Stimulated activated CD8-positive, alpha-beta memory T cell treated with anti-CD3 and anti-CD28 coated beads, Interleukin-12 subunit alpha, Interleukin-12 subunit beta, amount 100 ng/mL, for 24 hours (primary cell): ENCODE data around the gene CDC37.
"Not testable (repeated sequence)": the region's sequence is repeated elsewhere in the genome, so short reads cannot be mapped to it uniquely, and the experiment has no call there.

Experiments used
- DNase-seq: peaks from one replicate; pipeline ENCODE4 v3.0.0-alpha.2; 2020; ENCODE audit errors: extremely low read depth

Gene CDC37

DNA sequence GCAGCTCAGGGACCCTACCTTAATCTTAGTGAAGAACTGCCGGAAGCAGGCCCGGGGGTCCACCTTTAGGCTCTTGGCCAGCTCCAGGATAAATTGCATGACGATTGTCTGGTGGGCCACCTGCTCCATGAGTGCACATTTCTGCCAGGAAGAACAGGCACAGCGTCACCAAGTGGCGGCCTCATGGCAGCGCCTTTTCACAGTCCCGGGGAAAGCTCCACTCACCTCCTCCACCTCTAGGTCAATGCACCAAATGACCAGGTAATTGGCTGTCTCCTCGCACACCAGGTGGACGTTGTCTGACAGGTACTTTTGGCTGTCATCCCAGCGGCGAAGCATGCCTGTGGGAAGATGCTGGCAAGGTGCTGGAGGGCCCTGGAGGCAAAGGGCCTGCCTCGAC, 8.3 kb downstream of the CDC37 start:
- DNase-seq, result no peak

DNA sequence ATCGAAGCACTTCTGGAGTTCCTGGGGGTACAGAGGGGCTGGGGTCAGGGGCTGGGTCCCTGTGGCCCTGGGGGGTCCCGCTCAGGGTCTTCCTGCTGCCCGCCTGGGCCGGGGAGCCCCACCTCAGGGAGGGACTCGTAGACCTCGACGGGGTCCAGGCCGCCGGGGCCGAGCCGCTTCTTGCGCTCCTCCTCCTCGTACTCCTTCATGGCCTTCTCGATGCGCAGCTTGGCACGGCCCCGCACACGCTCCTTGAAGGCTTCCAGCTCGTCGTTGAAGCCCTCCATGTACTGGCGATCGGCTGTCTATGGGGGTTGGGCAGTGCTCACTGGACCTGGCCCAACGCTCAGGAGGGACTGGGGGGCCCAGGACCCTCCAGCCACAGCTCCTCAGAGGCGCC, 10.2 kb downstream of the CDC37 start:
- no peak for DNase-seq

DNA sequence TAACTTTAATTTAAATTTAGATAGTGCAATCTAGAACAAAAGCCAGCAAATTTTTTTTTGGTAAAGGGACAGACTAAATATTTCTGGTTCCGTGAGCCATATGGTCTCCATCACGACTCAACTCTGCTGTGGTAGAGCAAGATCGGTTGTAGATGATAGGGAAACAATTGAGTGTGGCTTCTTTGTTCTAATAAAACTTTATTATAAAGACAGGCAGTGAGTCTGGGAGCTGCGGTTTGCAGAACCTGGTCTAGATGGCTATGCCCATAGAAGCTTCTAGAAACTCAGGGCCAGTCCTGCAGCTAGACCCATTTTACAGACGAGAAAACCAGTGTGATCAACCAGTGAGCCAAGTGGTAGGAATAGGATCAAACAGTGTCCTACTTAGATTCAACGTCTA, 11.2 kb downstream of the CDC37 start:
- no peak for DNase-seq

DNA sequence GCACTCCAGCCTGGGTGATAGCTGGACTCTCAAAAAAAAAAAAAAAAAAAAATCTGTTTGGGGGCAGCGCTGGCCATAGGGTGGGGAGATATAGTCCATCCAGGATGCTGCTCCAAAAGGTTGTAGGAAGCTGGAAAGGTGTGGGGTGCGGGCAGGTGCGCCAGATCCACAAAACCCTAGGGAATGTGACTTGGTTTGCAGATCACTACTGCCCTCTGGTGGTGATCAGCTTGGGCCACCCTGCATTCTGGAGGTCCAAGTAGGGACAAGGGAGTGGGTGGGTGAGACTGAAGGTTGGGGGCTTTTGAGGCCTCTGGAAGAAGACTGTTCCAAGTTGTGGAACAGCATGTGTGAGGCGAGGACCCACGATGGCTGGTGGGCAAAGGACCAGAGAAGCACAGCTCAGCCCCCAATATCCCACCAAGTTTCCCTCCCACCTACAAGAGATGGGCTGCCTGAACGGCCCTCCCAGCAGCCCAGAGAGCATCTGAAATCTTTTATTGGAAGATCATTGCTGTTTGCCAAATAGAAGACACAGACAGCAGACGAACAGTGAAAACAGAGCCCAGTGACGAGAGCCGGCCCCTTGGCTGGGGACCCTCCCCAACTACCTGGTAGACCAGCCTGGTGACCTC, 12.6 kb downstream of the CDC37 start:
- no peak for DNase-seq

DNA sequence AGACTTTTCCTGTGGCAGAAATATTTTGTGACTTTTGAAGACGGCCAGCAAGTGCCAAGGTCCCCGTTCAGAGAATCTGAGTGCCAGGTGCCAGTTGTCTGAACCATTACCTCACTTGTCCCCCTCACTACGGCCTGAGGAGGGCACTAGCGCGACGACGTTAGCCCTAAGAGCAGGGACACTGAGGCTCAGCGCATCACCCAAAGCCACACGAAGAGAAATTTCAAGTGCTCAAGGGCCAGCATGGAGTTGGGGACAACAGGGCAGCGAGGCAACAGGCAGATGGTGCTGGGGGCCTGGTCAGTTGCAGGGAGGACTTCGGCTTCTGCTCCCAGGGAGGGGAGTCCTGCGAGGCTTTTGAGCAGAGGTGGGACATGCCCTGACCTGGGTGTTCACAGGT, 13.5 kb downstream of the CDC37 start:
- no peak for DNase-seq

DNA sequence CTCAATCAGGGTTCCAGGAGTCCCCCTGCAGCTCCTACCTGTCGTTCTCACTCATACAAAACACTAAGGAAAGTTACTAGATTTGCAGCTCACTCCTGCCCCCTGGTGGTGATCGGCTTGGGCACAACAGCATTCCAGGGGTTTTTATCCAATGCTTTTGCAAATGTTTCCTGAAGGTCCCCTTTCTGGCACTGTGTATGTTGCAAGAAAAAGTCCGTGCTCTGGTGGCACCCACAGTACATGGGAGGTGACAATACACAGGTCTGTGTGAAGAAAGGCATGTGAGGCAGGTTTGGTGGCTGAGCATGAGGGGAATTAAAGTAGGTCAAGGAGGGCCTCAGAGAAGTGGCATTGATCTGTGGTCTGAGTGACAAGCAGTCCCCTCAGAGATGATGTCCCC, 14.4 kb downstream of the CDC37 start:
- peak; percentile 46 for DNase-seq

DNA sequence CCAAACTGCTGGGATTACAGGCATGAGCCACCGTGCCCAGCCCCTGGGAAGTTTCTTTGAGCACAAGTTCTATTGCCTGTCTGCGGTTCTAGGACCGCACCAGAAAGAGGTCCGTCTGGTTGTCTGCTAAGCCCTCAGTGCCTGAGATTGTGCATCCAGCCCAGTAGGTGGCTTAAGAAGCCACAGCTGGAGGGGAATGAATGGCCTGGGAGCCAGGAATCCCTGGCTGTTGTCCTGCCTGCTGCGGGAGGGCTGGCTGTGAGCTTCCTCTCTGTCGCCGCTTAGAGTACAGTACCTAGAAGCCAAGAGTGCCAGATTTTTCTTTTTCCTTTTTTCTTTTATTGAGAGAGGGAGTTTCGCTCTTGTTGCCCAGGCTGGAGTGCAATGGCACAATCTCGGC, 18.8 kb downstream of the CDC37 start:
- DNase-seq, result no peak

DNA sequence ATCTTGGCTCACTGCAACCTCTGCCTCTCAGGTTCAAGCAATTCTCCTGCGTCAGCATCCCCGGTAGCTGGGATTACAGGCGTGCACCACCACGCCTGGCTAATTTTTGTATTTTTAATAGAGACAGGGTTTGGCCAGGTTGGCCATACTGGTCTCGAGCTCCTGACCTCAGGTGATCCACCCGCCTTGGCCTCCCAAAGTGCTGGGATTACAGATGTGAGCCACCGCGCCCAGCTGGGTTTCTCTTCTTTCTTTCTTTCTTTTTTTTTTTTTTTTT, 20.2 kb downstream of the CDC37 start:
- DNase-seq, result not testable (repeated sequence)

DNA sequence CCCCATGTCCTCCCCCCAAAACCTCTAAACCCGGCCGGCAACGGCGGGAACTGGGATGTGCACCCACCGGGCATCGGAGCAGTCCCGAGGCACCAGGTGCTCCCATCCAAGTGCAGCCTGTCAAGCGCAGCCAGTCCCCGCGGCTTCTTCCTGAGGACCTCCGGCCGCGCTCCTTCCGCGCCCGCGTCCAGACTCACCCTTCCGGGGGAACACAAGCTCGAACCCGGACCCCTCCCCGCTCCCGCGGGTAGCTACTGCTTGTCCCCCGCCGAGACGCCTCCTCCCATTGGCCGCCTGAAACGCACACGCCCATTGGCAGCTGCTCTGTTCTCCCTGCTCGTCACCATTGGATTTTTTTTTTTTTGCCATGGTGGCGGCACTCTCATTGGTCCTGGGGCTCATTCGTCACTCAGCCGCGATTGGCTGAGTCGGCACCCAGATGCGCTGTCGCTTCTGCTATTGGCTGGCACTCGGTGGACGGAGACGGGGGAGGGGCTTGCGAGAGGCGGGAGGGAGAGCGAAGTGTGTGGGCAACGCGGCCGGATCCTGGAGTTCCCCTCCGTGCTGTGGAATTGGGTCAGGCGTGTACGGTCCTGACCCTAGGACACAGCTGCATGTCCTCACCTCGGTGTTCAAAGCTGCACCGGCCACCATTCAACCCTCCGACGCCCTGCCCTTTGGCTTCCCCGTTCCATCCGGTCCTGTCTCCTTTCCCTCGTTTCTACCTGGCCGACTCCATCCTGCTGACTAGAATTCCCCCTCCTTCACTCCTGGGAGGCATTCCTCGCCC, 22.8 kb downstream of the CDC37 start, which contains the start of gene TYK2:
TYK2 (minus strand) TSS at position 260 of the 790 bp plus-strand sequence. CDS start 2,166 bp downstream, outside the sequence.
- DNase-seq, result peak; percentile 83

DNA sequence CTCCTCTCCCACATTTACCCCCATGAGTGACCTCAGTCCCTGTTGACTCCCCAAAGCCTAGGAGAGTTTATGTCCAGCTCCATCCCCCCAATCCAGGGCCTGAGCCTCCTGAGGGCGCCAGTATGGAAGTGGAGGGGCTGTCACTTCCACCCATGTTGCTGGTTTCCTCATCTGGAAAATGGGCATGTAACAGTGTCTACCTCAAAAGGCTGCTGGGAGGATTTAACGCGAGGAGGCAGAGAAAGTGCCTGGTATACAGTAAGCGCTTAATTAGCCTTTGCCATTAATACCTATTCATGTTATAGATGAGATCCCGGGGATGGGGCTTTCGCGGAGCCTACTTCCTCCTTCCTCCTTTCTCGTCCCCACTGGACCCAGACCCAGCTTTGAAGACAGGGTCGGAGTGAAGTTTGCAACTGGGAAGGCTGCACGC, 23.4 kb downstream of the CDC37 start:
- DNase-seq, result no peak

DNA sequence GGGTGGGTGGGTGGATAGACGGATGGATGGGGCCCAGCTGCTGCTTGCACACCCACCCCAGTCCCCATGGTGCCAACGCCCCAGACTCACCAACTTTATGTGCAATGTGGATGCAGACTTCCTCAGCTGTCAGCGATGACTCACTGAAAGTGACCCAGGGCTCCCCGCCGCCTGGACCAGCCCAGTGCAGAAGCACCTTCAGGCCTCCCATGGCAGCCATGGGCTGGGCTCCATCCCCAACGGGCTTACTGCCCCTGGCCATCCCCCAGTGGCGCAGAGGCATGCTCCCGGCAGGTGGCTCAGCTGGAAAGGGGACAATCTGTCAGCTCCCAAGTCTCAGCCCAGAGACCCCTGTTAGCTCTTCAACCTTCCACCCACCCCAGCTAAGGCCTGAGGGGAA, 25.2 kb downstream of the CDC37 start:
- no peak for DNase-seq

DNA sequence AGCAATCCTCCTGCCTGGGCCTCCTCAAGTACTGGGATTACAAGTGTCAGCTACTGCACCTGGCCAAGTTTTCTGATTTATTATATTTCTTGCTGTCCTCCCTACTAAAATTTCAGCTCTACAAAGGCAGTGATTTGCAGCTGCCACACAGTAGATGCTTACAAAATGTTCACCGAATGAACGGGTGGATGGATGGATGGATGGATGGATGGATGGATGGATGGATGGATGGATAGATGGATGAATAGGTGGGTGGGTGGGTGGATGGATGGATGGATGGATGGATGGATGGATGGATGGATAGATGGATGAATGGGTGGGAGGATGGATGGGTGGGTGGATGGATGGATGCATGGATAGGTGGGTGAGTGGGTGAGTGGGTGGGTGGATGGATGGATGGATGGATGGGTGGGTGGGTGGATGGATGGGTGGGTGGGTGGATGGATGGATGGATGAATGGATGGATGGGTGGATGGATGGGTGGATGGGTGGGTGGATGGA, 26.2 kb downstream of the CDC37 start:
- DNase-seq, result not testable (repeated sequence)

DNA sequence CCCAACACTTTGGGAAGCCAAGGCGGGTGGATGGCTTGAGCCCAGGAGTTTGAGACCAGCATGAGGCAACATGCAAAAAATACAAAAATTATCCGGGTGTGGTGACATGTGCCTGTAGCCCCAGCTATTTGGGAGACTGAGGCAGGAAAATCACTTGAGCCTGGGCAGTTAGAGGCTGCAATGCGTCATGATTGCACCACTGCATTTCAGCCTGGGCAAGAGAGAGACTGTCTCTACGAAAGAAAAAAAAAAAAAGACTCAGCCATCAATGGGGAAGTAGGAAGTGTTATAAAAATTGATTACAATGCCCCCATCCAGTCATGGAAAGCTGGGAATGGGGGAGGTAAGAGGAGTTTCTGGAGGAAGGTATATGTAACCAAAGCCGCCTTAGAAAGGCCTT, 28.4 kb downstream of the CDC37 start:
- DNase-seq, result no peak

DNA sequence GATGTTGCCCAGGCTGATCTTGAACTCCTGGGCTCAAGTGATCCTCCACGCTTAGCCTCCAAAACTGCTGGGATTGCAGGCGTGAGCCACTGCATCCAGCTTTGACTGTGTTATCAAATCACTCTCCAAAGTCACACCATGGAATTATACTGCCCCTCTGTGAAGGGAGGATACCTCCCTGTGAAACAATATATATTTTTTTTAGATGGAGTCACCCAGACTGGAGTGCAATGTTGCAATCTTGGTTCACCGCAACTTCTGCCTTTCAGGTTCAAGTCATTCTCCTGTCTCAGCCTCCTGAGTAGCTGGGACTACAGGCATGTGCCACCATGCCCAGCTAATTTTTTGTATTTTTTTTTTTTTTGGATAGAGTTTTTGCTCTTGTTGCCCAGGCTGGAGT, 30.7 kb downstream of the CDC37 start:
- DNase-seq, result no peak

DNA sequence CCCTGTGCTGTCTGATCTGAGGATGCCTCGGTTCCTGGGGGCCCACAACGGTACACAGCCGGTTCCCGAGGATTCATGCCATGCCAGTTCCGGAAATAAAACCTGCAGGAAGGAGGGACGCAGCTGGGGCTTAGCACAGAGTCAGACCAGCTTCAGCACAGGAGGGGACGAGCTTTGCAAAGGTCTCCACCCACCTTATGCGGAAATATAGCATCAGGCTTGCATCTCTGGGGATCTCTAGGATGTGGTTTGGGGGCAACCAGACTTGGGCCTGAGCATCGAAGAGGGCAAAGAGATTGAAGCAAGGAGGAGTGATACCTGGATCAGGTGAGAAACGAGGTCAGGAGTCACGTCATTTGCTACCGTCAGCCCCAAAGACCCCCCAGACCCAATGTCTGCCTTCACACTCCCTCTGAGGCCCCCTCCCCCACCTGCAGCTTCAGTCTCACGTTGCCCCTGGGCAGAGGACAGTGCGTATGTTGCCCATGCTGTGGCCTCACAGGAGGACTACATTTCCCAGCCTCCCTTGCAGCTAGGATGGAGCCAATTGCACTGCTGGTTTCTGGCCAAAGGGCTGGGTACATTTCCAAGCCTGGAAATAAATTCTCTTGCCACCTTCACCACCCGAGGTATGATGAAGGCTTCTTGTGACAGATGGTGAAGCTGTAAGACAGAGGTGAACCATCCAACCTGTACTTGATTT, 35.1 kb downstream of the CDC37 start:
- no peak for DNase-seq

DNA sequence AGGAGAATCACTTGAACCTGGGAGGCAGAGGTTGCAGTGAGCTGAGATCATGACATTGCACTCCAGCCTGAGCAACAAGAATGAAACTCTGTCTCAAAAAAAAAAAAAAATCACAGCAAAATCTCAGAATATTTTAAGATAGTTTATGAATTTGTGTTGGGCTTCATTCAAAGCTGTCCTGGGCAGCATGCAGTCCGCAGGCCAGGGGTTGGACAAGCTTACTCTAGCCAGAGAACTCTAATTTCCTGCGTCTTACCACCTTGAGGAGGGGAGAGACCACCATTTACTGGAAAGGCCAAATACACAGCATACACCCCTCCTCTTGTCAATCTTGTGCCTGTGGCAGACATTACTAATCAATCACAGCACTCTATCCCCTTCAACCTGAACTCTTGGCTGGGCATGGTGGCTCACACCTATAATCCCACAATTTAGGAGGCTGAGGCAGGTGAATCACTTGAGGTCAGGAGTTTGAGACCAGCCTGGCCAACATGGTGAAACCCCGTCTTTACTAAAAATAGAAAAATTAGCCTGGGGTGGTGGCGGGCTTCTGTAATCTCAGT, 36.3 kb downstream of the CDC37 start:
- DNase-seq, result not testable (repeated sequence)

DNA sequence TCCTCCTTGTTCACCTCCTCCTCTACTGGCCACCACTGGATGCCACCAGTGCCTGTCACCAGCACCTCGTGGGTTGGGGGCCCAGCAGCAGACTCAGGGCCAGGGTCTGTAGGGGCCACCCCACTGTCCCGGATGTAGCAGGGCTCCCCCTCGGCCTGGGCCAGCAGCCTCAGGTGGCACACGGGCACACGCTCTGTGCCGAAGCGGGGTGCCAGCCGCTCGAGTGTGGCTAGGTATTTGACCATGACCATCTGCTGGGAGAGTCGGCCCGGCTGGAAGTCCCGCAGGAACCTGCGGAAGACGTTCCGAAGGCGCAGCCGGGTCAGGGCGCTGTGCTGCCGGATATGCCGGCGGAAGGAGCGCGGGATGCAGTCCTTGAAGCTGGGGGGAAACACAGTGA, 37.8 kb downstream of the CDC37 start:
- no peak for DNase-seq

DNA sequence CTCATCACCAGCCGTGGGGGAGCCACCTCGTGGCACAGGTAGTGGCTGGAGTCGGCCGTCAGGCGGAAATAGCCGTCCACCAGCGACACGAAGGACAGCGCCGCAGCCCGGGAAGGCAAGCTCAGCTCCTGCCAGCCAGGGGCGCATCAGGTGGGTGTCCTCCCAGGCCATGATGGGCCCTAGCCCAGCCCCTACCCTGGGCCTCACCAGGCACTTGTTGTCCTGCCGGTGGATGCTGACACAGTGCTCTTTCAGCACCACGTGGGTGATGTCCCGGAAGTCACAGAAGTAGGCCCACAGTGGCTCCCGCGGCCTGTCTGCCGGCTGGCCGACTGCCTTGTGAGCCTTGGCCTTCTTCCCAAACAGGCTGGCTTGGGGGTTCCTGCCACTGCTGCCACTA, 38.7 kb downstream of the CDC37 start:
- DNase-seq, result no peak

DNA sequence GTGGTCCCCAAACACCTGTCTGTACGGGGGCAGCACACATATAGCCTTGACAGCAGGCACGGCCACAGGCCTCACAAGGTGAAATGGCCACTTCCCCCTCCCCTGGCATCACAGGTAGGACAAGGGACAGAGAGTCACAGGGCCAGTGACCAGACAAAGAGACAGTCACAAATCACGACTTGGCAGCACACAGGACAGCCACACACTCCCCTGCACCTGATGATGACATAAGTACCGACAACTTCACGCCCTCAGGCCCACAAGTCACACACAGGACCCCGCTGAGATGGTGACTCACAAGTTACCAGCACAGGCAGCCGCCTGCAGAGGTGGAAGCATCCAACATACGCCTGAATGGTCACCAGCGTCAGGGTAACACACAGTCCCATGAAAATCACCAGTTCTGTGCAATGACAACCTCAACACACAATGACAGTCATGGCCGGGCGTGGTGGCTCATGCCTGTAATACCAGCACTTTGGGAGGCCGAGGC, 39.5 kb downstream of the CDC37 start:
- DNase-seq, result no peak

DNA sequence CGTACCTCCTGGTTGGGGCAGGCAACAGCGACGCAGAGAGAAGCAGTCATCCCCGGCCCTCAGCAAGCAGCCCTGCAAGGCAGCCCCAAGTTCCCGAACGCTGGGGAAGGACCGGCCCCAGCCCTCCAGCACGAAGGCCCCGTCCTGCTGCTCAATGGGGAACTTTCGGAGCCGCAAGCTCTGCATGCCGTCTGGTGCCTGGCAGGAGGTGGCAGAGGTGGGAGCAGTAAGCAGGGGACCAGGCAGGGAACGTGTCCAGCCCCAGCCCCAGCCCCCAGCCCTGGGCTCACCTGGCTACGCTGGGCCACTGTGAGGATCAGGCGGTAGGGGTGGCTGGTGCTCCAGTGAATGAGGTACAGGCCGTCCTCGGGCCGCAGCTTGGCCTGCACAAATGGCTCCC, 41.1 kb downstream of the CDC37 start:
- DNase-seq, result no peak

DNA sequence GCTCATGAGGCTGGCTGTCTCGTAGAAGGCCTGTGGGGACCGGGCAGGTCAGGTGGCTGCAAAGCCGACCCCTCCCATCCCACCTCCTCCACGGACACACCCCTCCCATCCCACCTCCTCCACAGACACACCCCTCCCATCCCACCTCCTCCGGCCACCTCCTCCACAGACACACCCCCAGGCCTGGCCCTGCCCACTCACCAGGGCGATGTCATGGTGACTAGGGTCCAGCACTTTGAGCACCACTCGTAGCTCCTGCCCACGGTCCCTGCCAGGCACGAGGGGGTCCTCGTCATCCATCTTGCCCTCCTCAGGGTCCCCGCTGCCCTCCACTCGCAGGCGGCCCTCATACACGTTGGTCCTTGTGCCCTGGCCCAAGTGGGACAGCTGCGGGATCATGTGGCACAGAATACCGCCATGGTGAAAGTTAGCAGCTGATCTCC, 41.8 kb downstream of the CDC37 start:
- no peak for DNase-seq

DNA sequence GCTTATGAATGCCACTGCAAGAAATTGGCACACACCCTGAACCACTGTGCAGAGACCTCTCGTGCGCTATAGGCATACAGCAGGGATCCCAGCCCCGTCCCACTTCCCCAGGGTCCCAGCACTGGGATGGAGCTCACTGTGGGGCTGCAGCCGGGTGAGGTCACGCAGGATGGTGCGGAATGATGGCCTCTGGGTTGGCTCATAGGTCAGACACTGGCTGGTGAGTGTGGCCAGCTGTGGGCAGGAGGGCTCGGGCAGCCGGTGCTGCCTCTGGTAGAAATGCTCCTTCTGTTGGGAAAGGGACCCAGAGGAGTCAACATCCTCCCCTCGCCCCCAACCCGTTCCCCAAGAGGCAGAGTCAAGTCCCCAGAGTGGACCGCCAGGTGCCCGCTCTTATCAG, 46.9 kb downstream of the CDC37 start:
- no peak for DNase-seq
